ENCODE data around the gene UBE2Q1.
A peak's percentile ranks its signal among the peaks of the same experiment; 100 is the strongest.

DNA sequence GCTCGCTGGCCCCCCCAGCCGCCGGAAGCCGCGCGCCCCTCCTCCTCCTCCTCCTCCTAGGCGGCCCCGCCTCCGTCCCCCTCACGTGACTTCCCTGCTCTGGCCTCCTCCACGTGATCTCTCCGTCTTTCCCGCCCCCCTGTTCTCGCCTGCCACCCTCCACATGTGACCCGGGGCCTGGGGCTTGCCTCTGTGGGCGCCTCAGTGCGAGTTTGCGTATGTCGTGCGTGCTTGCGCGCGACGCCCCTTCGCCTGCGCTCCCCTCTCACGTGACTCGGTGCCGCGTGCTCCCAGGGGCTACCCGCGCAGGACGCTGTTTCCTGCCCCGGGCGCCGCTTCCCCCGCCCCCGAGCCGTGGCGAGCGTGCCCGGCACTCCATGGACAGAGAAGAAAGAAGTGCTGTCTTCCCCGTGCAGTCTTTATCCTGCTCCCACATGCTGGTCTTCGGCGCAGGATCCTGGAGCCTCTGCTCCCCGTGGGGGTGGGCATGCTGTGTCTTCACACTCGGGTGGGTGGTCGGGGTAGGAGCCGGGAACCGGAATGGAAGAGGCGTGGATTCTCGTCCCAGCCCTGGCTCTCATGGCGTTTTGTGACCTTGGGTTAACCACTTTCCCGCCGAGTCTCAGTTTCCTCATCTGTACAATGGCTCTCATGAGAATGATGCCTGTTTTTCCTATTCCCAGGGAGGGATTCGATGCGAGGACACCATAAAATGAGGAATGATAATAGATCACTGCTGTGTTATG is 431 bp upstream of the UBE2Q1 start:
- TF ChIP-seq, protein P1, sequence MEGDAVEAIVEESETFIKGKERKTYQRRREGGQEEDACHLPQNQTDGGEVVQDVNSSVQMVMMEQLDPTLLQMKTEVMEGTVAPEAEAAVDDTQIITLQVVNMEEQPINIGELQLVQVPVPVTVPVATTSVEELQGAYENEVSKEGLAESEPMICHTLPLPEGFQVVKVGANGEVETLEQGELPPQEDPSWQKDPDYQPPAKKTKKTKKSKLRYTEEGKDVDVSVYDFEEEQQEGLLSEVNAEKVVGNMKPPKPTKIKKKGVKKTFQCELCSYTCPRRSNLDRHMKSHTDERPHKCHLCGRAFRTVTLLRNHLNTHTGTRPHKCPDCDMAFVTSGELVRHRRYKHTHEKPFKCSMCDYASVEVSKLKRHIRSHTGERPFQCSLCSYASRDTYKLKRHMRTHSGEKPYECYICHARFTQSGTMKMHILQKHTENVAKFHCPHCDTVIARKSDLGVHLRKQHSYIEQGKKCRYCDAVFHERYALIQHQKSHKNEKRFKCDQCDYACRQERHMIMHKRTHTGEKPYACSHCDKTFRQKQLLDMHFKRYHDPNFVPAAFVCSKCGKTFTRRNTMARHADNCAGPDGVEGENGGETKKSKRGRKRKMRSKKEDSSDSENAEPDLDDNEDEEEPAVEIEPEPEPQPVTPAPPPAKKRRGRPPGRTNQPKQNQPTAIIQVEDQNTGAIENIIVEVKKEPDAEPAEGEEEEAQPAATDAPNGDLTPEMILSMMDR (IDR thresholded peaks at IDR 0.05; ENCODE audit: control extremely low read depth in 1 of 3, insufficient read depth in 1 of 3, low read depth in 1 of 3, low read length in 3 of 3), result no peak
- TF ChIP-seq, protein P2, sequence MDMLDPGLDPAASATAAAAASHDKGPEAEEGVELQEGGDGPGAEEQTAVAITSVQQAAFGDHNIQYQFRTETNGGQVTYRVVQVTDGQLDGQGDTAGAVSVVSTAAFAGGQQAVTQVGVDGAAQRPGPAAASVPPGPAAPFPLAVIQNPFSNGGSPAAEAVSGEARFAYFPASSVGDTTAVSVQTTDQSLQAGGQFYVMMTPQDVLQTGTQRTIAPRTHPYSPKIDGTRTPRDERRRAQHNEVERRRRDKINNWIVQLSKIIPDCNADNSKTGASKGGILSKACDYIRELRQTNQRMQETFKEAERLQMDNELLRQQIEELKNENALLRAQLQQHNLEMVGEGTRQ (IDR thresholded peaks at IDR 0.05; ENCODE audit: low read length), result peak; percentile 100
- TF ChIP-seq CBX5 (IDR thresholded peaks at IDR 0.05; ENCODE audit: low read depth, low read length) (no peak), SIX5 (IDR thresholded peaks at IDR 0.05; ENCODE audit: low read depth, low read length) (no peak), POLR2AphosphoS5 (IDR thresholded peaks at IDR 0.05; ENCODE audit: low read depth, low read length) (no peak; the same call in 1 of the 2 replicates)

Data from H1 (cell line).